GM23338 (cell line): ENCODE measurements around the gene PPP1R7. TPM values are rescaled to one million over a fixed set of nuclear protein-coding genes. Genes with fewer than 3 reads are reported as not detected.

Experiments
- ATAC-seq: fragments of 200-7000 bp; cut with Tn5 transposase; 3 replicates; pipeline ENCODE4 v1.9.1; 2020
- DNase-seq: peaks from one replicate; pipeline ENCODE4 v3.0.0-alpha.2; 2015; ENCODE audit warnings: low spot score
- H2AFZ ChIP-seq: fragments of 200-600 bp; sonication (generic); 2 replicates; pipeline ENCODE4 v1.8.0; 2016; ENCODE audit warnings: antibody characterized with exemption, mild to moderate bottlenecking, moderate library complexity
- H3F3A ChIP-seq: fragments of 200-600 bp; sonication (generic); replicated peaks from 2 replicates; pipeline ENCODE4 v1.8.0; 2017; ENCODE audit warnings: antibody characterized with exemption, mixed run types, low read depth
- H3K27ac ChIP-seq: fragments of 200-600 bp; sonication (generic); 2 replicates; pipeline ENCODE4 v1.6.1; 2016; ENCODE audit warnings: low read depth
- H3K27me3 ChIP-seq: fragments of 200-600 bp; sonication (generic); 2 replicates; pipeline ENCODE4 v1.8.0; 2016; ENCODE audit warnings: mild to moderate bottlenecking, mixed run types, moderate library complexity; ENCODE audit not compliant: insufficient read depth
- H3K36me3 ChIP-seq: fragments of 200-600 bp; sonication (generic); 2 replicates; pipeline ENCODE4 v1.8.0; 2016; ENCODE audit warnings: mild to moderate bottlenecking; ENCODE audit not compliant: insufficient read depth
- H3K4me1 ChIP-seq: fragments of 200-600 bp; sonication (generic); 2 replicates; pipeline ENCODE4 v1.8.0; 2016; ENCODE audit warnings: mild to moderate bottlenecking, moderate library complexity; ENCODE audit not compliant: insufficient read depth
- H3K4me2 ChIP-seq: fragments of 200-600 bp; sonication (generic); 2 replicates; pipeline ENCODE4 v1.7.1; 2017; ENCODE audit warnings: mixed run types
- H3K4me3 ChIP-seq: fragments of 200-600 bp; sonication (generic); 2 replicates; pipeline ENCODE4 v1.6.1; 2016; ENCODE audit warnings: mixed run types
- H3K79me2 ChIP-seq: fragments of 200-600 bp; sonication (generic); replicated peaks from 2 replicates; pipeline ENCODE4 v1.8.0; 2017; ENCODE audit warnings: mild to moderate bottlenecking; ENCODE audit not compliant: insufficient read depth
- H3K9me2 ChIP-seq: fragments of 200-600 bp; sonication (generic); 2 replicates; pipeline ENCODE4 v1.8.0; 2017; ENCODE audit not compliant: insufficient read depth
- H4K20me1 ChIP-seq: fragments of 200-600 bp; sonication (generic); replicated peaks from 2 replicates; pipeline ENCODE4 v1.8.0; 2017; ENCODE audit warnings: mild to moderate bottlenecking; ENCODE audit not compliant: insufficient read depth
- H3K27ac Mint-ChIP-seq: 2 replicates; pipeline ENCODE4 v1.8.0; 2020; ENCODE audit warnings: inconsistent platforms, mild to moderate bottlenecking, moderate library complexity, mixed read lengths
- H3K27me3 Mint-ChIP-seq: 3 replicates; pipeline ENCODE4 v1.8.0; 2022; ENCODE audit warnings: low read depth, mild to moderate bottlenecking, moderate library complexity, mixed read lengths, inconsistent platforms; ENCODE audit not compliant: insufficient read depth, poor library complexity
- H3K36me3 Mint-ChIP-seq: 3 replicates; pipeline ENCODE4 v1.8.0; 2021; ENCODE audit warnings: low read depth, mild to moderate bottlenecking, inconsistent platforms, moderate library complexity, mixed read lengths
- H3K4me1 Mint-ChIP-seq: 3 replicates; pipeline ENCODE4 v1.8.0; 2020; ENCODE audit warnings: mild to moderate bottlenecking, inconsistent platforms, mixed read lengths
- H3K4me3 Mint-ChIP-seq: 3 replicates; pipeline ENCODE4 v1.8.0; 2021; ENCODE audit warnings: moderate library complexity, mild to moderate bottlenecking, inconsistent platforms, mixed read lengths
- H3K9me3 Mint-ChIP-seq: 3 replicates; pipeline ENCODE4 v1.8.0; 2020; ENCODE audit warnings: moderate library complexity, mild to moderate bottlenecking, inconsistent platforms, mixed read lengths
- CREB1 ChIP-seq: fragments of 250-450 bp; sonication (Bioruptor Pico); IDR thresholded peaks from 2 replicates; pipeline ENCODE4 v1.5.0; 2020; ENCODE audit warnings: low read depth, mild to moderate bottlenecking, moderate library complexity
- EZH2 ChIP-seq: fragments of 200-600 bp; sonication (generic); IDR thresholded peaks from one replicate; pipeline ENCODE4 v1.8.0; 2017; ENCODE audit warnings: antibody characterized with exemption, mild to moderate bottlenecking, low read depth; ENCODE audit not compliant: unreplicated experiment
- EZH2phosphoT487 ChIP-seq: fragments of 200-600 bp; sonication (generic); IDR thresholded peaks from one replicate; pipeline ENCODE4 v1.8.1; 2018; ENCODE audit warnings: antibody characterized with exemption; ENCODE audit not compliant: unreplicated experiment
- JUNB ChIP-seq: IDR thresholded peaks from one replicate; pipeline ENCODE4 v1.6.1; 2016; ENCODE audit warnings: antibody characterized with exemption; ENCODE audit not compliant: unreplicated experiment
- NANOG ChIP-seq: IDR thresholded peaks from 2 replicates; pipeline ENCODE4 v1.6.1; 2016; ENCODE audit warnings: antibody characterized with exemption, borderline replicate concordance
- POLR2AphosphoS5 ChIP-seq: IDR thresholded peaks from 2 replicates; pipeline ENCODE4 v1.6.1; 2016; ENCODE audit warnings: antibody characterized with exemption, low read depth
- STAT1 ChIP-seq: IDR thresholded peaks from one replicate; pipeline ENCODE4 v1.6.1; 2016; ENCODE audit warnings: antibody characterized with exemption; ENCODE audit not compliant: unreplicated experiment
- ZNF114 ChIP-seq: fragments of 250-450 bp; sonication (Bioruptor Pico); IDR thresholded peaks from 2 replicates; pipeline ENCODE4 v1.5.0; 2020; ENCODE audit warnings: mild to moderate bottlenecking, moderate library complexity
- ZNF331 ChIP-seq: fragments of 250-450 bp; sonication (Bioruptor Pico); IDR thresholded peaks from 2 replicates; pipeline ENCODE4 v1.5.0; 2020; ENCODE audit warnings: low read depth, mild to moderate bottlenecking, moderate library complexity
- polyA plus RNA-seq: library from polyadenylated mRNA; unstranded; fragments of >200 nt; fragmentation: Nextera tagmentation; extraction: Ambion mirVana; gene quantifications from 2 replicates; pipeline ENCODE4 v1.2.1, GENCODE V29; 2016
- total RNA-seq: library from RNA; depleted of rRNA; stranded (reverse); fragments of >200 nt; shearing (Covaris generic); gene quantifications from 2 replicates; pipeline ENCODE4 v1.2.3, GENCODE V29; 2014
- TF ChIP-seq, protein P1 (sequence below), 2 experiments: fragments of 200-600 bp in 1 of 2; sonication (generic) in 1 of 2; conservative IDR thresholded peaks; 2 replicates each; pipeline versions ENCODE4 v1.5.1 to v1.6.1; 2016 to 2017; ENCODE audit warnings: antibody characterized with exemption in 2 of 2, low read depth in 2 of 2, mild to moderate bottlenecking in 2 of 2, moderate library complexity in 1 of 2
- TF ChIP-seq, protein P2 (sequence below): fragments of 250-450 bp; sonication (Bioruptor Pico); IDR thresholded peaks from 2 replicates; pipeline ENCODE4 v1.5.0; 2020; ENCODE audit warnings: mild to moderate bottlenecking, moderate library complexity
- TF ChIP-seq, protein P3 (sequence below): IDR thresholded peaks from 2 replicates; pipeline ENCODE4 v1.6.1; 2016; ENCODE audit warnings: antibody characterized with exemption
- TF ChIP-seq, protein P4 (sequence below): IDR thresholded peaks from one replicate; pipeline ENCODE4 v1.6.1; 2018; ENCODE audit warnings: antibody characterized with exemption; ENCODE audit not compliant: unreplicated experiment

PPP1R7 gene
- total and polyA plus RNA-seq, 2 experiments from 2014 or later: 48.2 to 94.3 TPM

DNA sequence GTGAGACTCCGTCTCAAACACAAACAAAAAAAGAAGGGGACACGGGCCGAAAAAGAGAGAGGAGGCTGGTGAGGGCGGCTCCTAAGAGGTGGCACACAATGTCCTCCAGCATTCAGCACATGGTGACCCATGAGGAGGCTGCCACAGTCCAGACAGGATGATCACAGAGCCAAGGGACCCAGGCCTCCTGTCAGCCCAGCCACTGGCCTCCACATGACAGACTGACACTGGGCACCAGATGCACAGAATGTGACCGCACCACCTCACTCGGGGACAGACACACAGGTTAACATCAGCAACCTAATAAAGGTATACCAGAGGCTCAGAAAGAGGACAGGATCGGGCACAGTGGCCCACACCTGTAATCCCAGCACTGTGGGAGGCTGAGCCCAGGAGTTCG lies 22.0 kb upstream of the PPP1R7 start:
- no peak overlapping the region for H3K27ac ChIP-seq
- Mint-ChIP-seq H3K4me3 (no peak overlapping the region), H3K9me3 (no peaks in the 10 kb centered on the region), H3K4me1 (no peaks in the 10 kb centered on the region), H3K27ac (no peak overlapping the region), H3K36me3 (peaks cover 23% of the 10 kb centered on the region), H3K27me3 (no peaks in the 10 kb centered on the region)
- ATAC-seq (no peak), DNase-seq (no peak)
- TF ChIP-seq, protein P1, sequence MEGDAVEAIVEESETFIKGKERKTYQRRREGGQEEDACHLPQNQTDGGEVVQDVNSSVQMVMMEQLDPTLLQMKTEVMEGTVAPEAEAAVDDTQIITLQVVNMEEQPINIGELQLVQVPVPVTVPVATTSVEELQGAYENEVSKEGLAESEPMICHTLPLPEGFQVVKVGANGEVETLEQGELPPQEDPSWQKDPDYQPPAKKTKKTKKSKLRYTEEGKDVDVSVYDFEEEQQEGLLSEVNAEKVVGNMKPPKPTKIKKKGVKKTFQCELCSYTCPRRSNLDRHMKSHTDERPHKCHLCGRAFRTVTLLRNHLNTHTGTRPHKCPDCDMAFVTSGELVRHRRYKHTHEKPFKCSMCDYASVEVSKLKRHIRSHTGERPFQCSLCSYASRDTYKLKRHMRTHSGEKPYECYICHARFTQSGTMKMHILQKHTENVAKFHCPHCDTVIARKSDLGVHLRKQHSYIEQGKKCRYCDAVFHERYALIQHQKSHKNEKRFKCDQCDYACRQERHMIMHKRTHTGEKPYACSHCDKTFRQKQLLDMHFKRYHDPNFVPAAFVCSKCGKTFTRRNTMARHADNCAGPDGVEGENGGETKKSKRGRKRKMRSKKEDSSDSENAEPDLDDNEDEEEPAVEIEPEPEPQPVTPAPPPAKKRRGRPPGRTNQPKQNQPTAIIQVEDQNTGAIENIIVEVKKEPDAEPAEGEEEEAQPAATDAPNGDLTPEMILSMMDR (conservative IDR thresholded peaks at IDR 0.05; ENCODE audit: low read depth in 2 of 2): no peak
- TF ChIP-seq POLR2AphosphoS5 (no peak), EZH2 (no peak), EZH2phosphoT487 (no peak), ZNF331 (CRISPR knock-in tag) (no peak), STAT1 (no peak), NANOG (no peak), ZNF114 (no peak), CREB1 (no peak), JUNB (no peak)
- TF ChIP-seq, protein P2, sequence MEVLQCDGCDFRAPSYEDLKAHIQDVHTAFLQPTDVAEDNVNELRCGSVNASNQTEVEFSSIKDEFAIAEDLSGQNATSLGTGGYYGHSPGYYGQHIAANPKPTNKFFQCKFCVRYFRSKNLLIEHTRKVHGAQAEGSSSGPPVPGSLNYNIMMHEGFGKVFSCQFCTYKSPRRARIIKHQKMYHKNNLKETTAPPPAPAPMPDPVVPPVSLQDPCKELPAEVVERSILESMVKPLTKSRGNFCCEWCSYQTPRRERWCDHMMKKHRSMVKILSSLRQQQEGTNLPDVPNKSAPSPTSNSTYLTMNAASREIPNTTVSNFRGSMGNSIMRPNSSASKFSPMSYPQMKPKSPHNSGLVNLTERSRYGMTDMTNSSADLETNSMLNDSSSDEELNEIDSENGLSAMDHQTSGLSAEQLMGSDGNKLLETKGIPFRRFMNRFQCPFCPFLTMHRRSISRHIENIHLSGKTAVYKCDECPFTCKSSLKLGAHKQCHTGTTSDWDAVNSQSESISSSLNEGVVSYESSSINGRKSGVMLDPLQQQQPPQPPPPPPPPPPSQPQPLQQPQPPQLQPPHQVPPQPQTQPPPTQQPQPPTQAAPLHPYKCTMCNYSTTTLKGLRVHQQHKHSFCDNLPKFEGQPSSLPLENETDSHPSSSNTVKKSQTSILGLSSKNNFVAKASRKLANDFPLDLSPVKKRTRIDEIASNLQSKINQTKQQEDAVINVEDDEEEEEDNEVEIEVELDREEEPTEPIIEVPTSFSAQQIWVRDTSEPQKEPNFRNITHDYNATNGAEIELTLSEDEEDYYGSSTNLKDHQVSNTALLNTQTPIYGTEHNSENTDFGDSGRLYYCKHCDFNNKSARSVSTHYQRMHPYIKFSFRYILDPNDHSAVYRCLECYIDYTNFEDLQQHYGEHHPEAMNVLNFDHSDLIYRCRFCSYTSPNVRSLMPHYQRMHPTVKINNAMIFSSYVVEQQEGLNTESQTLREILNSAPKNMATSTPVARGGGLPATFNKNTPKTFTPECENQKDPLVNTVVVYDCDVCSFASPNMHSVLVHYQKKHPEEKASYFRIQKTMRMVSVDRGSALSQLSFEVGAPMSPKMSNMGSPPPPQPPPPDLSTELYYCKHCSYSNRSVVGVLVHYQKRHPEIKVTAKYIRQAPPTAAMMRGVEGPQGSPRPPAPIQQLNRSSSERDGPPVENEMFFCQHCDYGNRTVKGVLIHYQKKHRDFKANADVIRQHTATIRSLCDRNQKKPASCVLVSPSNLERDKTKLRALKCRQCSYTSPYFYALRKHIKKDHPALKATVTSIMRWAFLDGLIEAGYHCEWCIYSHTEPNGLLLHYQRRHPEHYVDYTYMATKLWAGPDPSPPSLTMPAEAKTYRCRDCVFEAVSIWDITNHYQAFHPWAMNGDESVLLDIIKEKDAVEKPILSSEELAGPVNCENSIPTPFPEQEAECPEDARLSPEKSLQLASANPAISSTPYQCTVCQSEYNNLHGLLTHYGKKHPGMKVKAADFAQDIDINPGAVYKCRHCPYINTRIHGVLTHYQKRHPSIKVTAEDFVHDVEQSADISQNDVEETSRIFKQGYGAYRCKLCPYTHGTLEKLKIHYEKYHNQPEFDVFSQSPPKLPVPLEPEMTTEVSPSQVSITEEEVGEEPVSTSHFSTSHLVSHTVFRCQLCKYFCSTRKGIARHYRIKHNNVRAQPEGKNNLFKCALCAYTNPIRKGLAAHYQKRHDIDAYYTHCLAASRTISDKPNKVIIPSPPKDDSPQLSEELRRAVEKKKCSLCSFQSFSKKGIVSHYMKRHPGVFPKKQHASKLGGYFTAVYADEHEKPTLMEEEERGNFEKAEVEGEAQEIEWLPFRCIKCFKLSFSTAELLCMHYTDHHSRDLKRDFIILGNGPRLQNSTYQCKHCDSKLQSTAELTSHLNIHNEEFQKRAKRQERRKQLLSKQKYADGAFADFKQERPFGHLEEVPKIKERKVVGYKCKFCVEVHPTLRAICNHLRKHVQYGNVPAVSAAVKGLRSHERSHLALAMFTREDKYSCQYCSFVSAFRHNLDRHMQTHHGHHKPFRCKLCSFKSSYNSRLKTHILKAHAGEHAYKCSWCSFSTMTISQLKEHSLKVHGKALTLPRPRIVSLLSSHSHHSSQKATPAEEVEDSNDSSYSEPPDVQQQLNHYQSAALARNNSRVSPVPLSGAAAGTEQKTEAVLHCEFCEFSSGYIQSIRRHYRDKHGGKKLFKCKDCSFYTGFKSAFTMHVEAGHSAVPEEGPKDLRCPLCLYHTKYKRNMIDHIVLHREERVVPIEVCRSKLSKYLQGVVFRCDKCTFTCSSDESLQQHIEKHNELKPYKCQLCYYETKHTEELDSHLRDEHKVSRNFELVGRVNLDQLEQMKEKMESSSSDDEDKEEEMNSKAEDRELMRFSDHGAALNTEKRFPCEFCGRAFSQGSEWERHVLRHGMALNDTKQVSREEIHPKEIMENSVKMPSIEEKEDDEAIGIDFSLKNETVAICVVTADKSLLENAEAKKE: no peak
- TF ChIP-seq, protein P3, sequence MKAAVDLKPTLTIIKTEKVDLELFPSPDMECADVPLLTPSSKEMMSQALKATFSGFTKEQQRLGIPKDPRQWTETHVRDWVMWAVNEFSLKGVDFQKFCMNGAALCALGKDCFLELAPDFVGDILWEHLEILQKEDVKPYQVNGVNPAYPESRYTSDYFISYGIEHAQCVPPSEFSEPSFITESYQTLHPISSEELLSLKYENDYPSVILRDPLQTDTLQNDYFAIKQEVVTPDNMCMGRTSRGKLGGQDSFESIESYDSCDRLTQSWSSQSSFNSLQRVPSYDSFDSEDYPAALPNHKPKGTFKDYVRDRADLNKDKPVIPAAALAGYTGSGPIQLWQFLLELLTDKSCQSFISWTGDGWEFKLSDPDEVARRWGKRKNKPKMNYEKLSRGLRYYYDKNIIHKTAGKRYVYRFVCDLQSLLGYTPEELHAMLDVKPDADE: no peak
- TF ChIP-seq, protein P4, sequence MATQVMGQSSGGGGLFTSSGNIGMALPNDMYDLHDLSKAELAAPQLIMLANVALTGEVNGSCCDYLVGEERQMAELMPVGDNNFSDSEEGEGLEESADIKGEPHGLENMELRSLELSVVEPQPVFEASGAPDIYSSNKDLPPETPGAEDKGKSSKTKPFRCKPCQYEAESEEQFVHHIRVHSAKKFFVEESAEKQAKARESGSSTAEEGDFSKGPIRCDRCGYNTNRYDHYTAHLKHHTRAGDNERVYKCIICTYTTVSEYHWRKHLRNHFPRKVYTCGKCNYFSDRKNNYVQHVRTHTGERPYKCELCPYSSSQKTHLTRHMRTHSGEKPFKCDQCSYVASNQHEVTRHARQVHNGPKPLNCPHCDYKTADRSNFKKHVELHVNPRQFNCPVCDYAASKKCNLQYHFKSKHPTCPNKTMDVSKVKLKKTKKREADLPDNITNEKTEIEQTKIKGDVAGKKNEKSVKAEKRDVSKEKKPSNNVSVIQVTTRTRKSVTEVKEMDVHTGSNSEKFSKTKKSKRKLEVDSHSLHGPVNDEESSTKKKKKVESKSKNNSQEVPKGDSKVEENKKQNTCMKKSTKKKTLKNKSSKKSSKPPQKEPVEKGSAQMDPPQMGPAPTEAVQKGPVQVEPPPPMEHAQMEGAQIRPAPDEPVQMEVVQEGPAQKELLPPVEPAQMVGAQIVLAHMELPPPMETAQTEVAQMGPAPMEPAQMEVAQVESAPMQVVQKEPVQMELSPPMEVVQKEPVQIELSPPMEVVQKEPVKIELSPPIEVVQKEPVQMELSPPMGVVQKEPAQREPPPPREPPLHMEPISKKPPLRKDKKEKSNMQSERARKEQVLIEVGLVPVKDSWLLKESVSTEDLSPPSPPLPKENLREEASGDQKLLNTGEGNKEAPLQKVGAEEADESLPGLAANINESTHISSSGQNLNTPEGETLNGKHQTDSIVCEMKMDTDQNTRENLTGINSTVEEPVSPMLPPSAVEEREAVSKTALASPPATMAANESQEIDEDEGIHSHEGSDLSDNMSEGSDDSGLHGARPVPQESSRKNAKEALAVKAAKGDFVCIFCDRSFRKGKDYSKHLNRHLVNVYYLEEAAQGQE: no peak
- H3K9me2 ChIP-seq: no peaks in the 10 kb centered on the region
- no peaks in the 10 kb centered on the region for H3F3A ChIP-seq
- H3K79me2 ChIP-seq: no peaks in the 10 kb centered on the region
- H2AFZ ChIP-seq: no peak overlapping the region
- no peak overlapping the region for H3K4me2 ChIP-seq
- 0 out of 2 replicates have a peak, but pooled peaks cover 4% of the 10 kb centered on the region for H3K36me3 ChIP-seq
- H3K27me3 ChIP-seq: no peaks in the 10 kb centered on the region
- H3K4me1 ChIP-seq: no peaks in the 10 kb centered on the region
- H4K20me1 ChIP-seq: no peaks in the 10 kb centered on the region
- no peak overlapping the region for H3K4me3 ChIP-seq
